ENCODE data around the gene PIP4K2B.
A peak's percentile ranks its signal among the peaks of the same experiment; 100 is the strongest.

Gene PIP4K2B

GRCh38 chr17:38777641-38778250, 21.6 kb downstream of the PIP4K2B start:
- DNase-seq (ENCODE audit: low read depth) = no peak

DNA sequence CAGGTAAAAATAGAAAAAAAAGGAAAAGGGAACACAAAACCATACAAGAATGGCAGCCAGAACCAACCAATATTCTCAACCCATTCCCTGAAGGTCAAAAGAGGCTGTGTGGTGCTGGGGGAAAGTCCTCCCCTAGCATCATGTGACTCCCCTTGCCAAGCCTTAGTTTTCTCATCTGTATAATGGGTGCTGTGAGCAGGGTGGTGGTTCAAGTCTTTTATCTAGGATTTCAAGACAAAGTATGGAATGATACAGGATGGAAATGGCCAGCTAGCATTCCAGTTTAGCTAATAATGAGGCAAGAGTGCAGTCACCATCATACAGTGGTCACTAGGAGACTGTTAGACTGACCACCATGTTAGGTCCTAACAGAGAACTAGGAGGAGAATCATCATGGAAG, 26.1 kb downstream of the PIP4K2B start:
- no peak for DNase-seq (ENCODE audit: low read depth)

DNA sequence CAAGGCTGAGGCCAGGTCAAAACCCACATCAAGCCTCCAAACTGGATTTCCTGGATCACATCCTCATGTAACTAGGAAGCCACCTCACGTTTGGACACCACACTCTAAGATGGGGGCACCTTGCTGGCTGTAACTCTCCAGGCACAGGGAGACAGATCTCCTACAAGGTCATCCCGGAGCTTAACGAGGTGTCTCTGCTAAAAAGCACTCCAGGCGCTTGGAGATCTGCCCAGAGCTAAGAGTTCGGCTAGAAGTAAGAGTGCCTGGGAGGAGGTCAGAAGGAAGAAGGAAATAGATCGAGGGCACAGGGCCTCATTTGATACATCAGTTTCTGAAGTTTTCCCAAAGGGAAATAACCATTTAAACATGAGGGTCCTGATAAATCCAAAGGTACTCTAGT, 30.9 kb downstream of the PIP4K2B start:
- no peak for DNase-seq (ENCODE audit: low read depth)

- no peak for DNase-seq (ENCODE audit: low read depth)
These were observed 33.0 kb downstream of the PIP4K2B start for GRCh38 chr17:38766341-38766740.

DNA sequence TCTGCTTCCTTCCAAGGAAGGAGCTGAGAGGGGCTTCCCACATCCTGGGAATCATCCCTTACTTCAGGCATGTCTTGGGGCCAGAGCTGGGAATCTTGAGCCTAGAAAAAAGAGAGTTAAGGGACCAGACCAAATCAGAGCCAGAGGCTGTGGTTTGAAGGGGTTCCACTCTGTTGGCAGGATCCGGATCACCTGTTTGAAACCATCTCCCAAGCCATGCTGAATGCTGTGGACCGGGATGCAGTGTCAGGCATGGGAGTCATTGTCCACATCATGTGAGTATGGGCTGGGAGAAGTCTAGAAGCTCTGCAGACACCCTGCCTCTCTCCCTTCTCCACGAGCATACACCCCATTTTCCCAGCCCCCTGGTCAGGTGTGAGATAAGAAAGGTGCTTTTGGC, 37.1 kb downstream of the PIP4K2B start:
- DNase-seq (ENCODE audit: low read depth) = no peak

DNA sequence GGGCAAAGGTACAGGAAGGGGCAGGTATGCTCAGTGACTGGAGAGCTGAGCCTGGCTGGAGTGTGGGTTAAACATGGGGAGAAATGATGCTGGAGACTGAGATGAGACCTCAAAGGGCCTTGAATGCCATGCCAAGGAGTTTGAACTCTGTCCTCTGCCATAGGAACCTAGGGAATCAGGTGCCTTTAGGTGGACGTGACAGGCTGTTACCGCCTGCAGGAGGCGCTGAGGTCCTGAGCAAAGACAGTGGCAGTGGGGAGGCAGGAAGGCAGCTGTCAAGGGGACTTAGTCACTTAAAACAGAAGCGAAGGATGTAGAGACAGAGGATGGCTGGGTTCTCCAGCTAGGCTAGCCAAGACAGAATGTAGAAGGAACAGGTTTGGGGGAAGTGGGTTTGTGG, 37.7 kb downstream of the PIP4K2B start:
- no peak for DNase-seq (ENCODE audit: low read depth)

DNA sequence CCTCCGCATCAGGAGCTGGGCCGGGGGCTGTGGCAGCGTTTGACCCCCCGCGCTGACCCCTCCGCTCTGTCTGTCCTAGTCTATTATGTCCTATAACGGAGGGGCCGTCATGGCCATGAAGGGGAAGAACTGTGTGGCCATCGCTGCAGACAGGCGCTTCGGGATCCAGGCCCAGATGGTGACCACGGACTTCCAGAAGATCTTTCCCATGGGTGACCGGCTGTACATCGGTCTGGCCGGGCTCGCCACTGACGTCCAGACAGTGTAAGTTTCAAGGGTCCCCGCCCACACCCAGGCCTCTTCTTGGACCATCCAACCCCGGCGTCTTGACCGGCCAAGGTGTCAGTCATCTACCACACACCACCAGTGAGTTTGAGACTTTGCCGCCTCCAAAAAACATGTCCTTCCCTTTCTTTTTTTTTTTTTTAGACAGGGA, 46.3 kb downstream of the PIP4K2B start:
- DNase-seq (ENCODE audit: low read depth) = no peak

DNA sequence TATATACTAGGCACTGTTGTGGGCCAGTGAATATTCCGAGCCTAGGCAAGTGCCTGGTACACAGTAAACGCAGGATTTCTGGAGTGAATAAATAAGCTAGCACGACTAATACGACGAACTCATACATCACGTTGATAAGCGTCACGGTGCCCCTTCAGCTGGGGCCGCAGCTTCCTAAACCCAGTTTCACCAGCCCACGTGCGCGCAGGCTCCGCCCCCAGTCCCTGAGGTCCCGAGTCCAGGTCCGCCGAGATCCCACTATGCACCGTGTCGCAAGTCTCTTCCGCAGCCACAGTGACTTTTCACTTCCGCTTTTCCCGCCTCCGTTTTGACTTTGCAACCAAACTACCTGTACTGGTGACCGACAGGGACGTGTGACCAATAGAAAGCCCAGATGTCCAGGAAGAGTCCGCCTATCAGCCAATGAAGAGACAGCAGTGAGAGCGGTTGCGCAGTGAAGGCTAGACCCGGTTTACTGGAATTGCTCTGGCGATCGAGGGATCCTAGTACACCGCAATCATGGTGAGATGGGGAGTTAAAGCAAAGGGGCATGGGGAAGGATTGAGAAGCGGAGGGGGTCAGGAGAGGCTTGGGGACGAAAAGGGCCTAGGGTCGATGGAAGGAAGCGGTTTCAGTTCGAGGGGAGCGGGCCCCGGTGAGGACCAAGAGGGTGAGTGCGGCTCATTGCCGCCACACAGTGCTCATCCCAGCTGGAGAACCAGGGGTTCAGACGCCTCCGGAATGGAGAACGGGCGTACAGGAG, 46.9 kb downstream of the PIP4K2B start, which contains the start of gene PSMB3:
TSS of gene PSMB3 (plus strand) at position 434 of the 763 bp plus-strand sequence. CDS start at position 520, 86 bp downstream.
- peak; percentile 99 for DNase-seq (ENCODE audit: low read depth)

DNA sequence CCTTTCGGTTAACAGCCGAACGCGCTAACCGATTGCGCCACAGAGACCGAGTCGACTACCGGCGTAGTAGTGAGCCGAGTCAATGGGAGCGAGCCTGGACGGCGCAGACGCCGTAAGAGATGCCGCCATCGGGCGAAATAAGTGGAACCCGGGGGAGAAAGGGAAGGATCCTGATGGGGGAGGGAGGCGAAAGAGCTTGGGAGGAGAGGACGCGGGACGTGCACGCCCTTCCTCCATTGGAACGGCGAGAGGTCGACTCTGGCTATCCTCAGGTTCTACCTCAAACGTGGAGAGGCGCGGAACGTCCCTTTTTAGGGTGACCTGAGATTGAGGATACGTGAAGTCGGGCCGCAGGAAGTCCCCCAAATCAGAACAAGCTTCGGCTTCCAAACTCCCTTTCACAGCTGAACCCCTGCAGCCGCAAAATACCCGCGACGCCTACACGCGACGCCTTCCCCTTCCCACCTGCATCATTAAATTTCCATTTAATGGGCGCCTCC, 47.5 kb downstream of the PIP4K2B start:
- no peak for DNase-seq (ENCODE audit: low read depth)

- no peak for DNase-seq (ENCODE audit: low read depth)
These were observed 48.1 kb downstream of the PIP4K2B start for GRCh38 chr17:38751144-38751807.

- no peak for DNase-seq (ENCODE audit: low read depth)
These were observed 48.8 kb downstream of the PIP4K2B start for GRCh38 chr17:38750312-38751121.

- DNase-seq (ENCODE audit: low read depth) = no peak
These were observed 49.4 kb downstream of the PIP4K2B start for GRCh38 chr17:38750044-38750311.

DNA sequence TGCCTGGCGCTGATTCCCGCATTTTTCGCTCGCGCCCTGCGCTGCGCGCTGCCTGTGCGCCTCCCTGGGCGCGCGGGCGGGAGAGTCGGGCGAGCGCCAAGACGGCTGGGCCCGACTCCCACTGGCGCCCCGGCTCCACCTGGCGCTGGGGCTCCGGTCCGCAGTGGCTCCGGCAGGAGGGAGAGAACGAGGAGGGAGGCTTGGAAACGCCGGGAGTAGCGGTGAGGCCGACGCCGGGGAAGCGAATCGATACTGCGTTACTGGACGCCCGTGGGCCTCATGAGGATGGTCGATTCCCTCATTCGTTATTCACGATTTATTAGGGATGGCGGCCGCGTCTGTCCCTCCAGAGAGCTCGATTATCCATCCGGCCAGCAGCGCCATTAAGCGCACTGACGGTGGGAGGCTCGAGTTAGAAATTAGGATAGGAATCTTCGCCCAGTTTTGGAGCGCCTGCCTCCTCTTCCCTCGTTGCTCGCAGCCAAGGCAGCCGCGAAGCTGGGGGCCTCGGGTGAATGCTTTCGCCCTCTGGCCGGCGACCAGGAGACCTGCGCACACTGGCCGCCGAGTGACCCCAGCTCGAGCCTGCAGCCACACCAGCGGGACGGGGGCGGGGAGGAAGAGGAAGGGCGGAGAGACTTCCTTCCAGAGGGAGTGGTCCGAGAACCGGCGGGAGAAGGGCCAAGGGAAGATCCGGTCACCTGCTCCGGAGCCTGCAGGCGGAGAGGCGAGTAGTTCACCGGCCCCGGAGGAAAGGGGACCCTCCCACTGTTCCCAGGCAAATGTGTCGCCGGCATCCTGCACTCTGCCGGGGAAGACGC, 49.9 kb downstream of the PIP4K2B start:
- DNase-seq (ENCODE audit: low read depth) = no peak

GRCh38 chr17:38748892-38749222, 50.5 kb downstream of the PIP4K2B start:
- DNase-seq (ENCODE audit: low read depth) = no peak

- DNase-seq (ENCODE audit: low read depth) = peak; percentile 50
These were observed 51.0 kb downstream of the PIP4K2B start, which contains the start of gene PCGF2 for GRCh38 chr17:38748149-38748891. Gene PCGF2 (minus strand): TSS chr17:38748336. CDS start chr17:38740402, 7,934 bp downstream.

- DNase-seq (ENCODE audit: low read depth) = no peak
These were observed 51.8 kb downstream of the PIP4K2B start for GRCh38 chr17:38747463-38748148.

DNA sequence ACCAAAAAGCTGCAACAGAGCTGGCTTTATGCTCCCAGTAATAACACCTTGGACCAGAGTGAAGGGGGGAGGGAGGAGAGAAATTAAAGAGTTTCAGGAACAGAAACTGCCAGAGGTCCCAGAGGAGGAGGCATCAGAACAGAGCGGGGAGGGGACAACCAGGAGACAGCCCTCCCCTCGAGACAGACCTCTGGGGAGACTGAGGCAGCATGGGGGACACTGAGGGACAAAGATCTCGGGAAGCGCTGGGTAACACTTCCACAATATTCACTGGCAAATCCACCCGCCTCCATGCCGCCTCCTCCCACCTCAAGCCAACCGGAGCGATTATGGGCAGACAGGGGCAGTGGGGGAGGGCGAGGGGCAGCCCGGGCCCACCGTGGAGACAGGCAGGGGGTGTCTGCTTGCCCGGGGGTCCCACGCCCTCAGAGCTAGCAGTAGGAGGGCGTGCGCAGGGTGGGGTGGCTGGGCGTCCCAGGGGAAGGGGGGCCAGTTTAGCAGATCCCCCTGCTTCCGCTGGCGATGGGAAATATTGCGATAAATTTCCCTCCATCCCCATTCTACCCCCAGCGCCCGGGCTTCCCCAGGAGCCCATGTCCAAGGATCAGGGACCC, 52.4 kb downstream of the PIP4K2B start:
- no peak for DNase-seq (ENCODE audit: low read depth)

DNA sequence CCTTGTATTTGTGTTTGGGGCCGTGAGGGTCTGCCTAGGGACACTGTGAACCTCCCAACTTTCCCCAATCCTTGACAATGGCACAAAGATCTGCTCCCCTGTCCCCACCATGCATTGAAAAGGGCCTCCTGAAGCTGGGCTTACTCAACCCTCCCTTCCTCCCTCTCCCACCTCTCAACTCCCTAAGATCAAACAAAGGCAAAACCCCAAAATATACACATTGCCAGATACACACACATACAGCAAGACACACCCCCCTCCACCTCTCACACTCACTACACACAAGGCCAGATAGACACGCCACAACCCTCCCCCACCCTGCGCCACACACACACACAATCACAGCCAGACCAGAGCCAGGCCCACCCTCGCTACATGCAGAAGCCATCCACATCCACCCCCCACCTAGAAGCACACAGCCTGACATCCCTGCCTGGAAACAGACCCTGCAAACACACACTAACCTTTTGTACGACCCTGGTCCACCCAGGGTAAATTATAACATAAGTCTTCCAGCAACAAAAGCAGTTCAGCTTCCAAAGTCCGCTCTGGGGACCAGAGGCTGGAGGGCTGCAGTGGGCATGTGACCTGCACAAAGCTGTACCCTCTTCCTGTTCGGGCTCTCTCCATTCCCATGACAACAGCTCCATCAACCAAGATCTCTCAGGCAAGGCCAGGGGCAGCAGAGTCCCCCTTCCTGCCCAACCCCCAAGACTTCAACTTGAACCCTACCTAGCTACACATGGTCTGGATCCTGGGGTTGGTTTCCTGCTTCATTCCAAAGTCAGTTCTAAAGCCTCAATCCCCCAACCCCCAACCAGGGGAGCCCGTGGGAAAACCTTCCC, 53.1 kb downstream of the PIP4K2B start:
- no peak for DNase-seq (ENCODE audit: low read depth)

- no peak for DNase-seq (ENCODE audit: low read depth)
These were observed 53.8 kb downstream of the PIP4K2B start for GRCh38 chr17:38745545-38745944.

All from non-pigmented ciliary epithelial cell (primary cell).